CD14-positive monocyte (primary cell): ENCODE data around the gene UGT1A8. TPM values are rescaled to one million over a fixed set of nuclear protein-coding genes. Genes with fewer than 3 reads are reported as not detected.

Source experiments
- DNase-seq, 3 donors: peaks; one replicate each; pipeline ENCODE4 v3.0.0-alpha.2; 2011 to 2022
- H2AFZ ChIP-seq: 2 replicates; pipeline ENCODE4 v1.6.0; 2012; ENCODE audit warnings: mild to moderate bottlenecking, low read depth, low read length, inconsistent platforms; ENCODE audit not compliant: insufficient read depth, poor library complexity, severe bottlenecking
- H3K27ac ChIP-seq, 2 donors: 1 replicate in 1 of 2; 2 replicates in 1 of 2; pipeline ENCODE4 v1.5.1; 2012 to 2013; ENCODE audit warnings: low read length in 2 of 2, control low read depth in 1 of 2, inconsistent platforms in 1 of 2, low read depth in 1 of 2, mild to moderate bottlenecking in 1 of 2
- H3K27me3 ChIP-seq, 2 donors: one replicate each; pipeline versions ENCODE4 v1.6.0 to v1.6.1; 2011 to 2013; ENCODE audit warnings: low read length in 2 of 2; ENCODE audit not compliant: control insufficient read depth in 2 of 2, insufficient read depth in 2 of 2
- H3K36me3 ChIP-seq, 2 donors: replicated peaks in 1 of 2; 1 replicate in 1 of 2; 2 replicates in 1 of 2; pipeline versions ENCODE4 v1.5.1 to v1.6.1; 2012 to 2013; ENCODE audit warnings: low read length in 2 of 2, control low read depth in 1 of 2, inconsistent platforms in 1 of 2, mild to moderate bottlenecking in 1 of 2; ENCODE audit not compliant: insufficient read depth in 2 of 2, control insufficient read depth in 1 of 2
- H3K4me1 ChIP-seq, 2 donors: 1 replicate in 1 of 2; 2 replicates in 1 of 2; pipeline versions ENCODE4 v1.5.1 to v1.6.1; 2012 to 2013; ENCODE audit warnings: low read length in 2 of 2, control low read depth in 1 of 2, inconsistent platforms in 1 of 2, mild to moderate bottlenecking in 1 of 2, moderate library complexity in 1 of 2; ENCODE audit not compliant: insufficient read depth in 2 of 2, control insufficient read depth in 1 of 2
- H3K4me2 ChIP-seq: replicated peaks from 2 replicates; pipeline ENCODE3; 2012; ENCODE audit warnings: low read length, moderate library complexity, mild to moderate bottlenecking; ENCODE audit not compliant: poor library complexity, severe bottlenecking; ENCODE audit errors: extremely low read depth
- H3K4me3 ChIP-seq, 3 experiments: fragments of 200-600 bp in 1 of 3; sonication (generic) in 1 of 3; replicated peaks in 1 of 3; 1 replicate in 2 of 3; 2 replicates in 1 of 3; pipeline ENCODE4 v1.5.1; 2011 to 2013; ENCODE audit warnings: low read length in 3 of 3, mild to moderate bottlenecking in 3 of 3, control low read depth in 2 of 3, low read depth in 2 of 3, inconsistent platforms in 1 of 3, moderate library complexity in 1 of 3
- H3K79me2 ChIP-seq: 2 replicates; pipeline ENCODE4 v1.6.0; 2012; ENCODE audit warnings: mild to moderate bottlenecking, control low read depth, inconsistent platforms, low read length, moderate library complexity; ENCODE audit not compliant: insufficient read depth
- H3K9ac ChIP-seq: 2 replicates; pipeline ENCODE4 v1.6.0; 2017; ENCODE audit warnings: low read length, mild to moderate bottlenecking; ENCODE audit not compliant: insufficient read depth, poor library complexity, severe bottlenecking
- H3K9me3 ChIP-seq, 2 donors: replicated peaks in 1 of 2; 1 replicate in 1 of 2; 2 replicates in 1 of 2; pipeline versions ENCODE4 v1.5.1 to v1.6.1; 2012 to 2013; ENCODE audit warnings: low read length in 2 of 2, control low read depth in 1 of 2; ENCODE audit not compliant: control insufficient read depth in 1 of 2, insufficient read depth in 1 of 2
- H4K20me1 ChIP-seq: 2 replicates; pipeline ENCODE4 v1.6.0; 2012; ENCODE audit warnings: mild to moderate bottlenecking, low read length, control low read depth, moderate library complexity; ENCODE audit not compliant: insufficient read depth
- H3K27ac Mint-ChIP-seq, 7 donors: one replicate each; pipeline ENCODE4 v1.8.0; 2020; ENCODE audit warnings: mild to moderate bottlenecking in 7 of 7, mixed read lengths in 7 of 7, moderate library complexity in 6 of 7, inconsistent platforms in 2 of 7
- H3K27me3 Mint-ChIP-seq, 3 donors: one replicate each; pipeline ENCODE4 v1.8.0; 2021 to 2022; ENCODE audit warnings: low read depth in 3 of 3, mild to moderate bottlenecking in 3 of 3, mixed read lengths in 3 of 3, moderate library complexity in 3 of 3, inconsistent platforms in 1 of 3
- H3K36me3 Mint-ChIP-seq, 2 donors: one replicate each; pipeline ENCODE4 v1.8.0; 2020; ENCODE audit warnings: mixed read lengths in 2 of 2, inconsistent platforms in 1 of 2, mild to moderate bottlenecking in 1 of 2
- H3K4me1 Mint-ChIP-seq: one replicate; pipeline ENCODE4 v1.8.0; 2020; ENCODE audit warnings: mild to moderate bottlenecking, mixed read lengths
- H3K4me3 Mint-ChIP-seq, 2 donors: one replicate each; pipeline ENCODE4 v1.8.0; 2020; ENCODE audit warnings: mild to moderate bottlenecking in 2 of 2, mixed read lengths in 2 of 2, moderate library complexity in 1 of 2
- H3K9me3 Mint-ChIP-seq, 7 donors: one replicate each; pipeline ENCODE4 v1.8.0; 2020 to 2022; ENCODE audit warnings: mixed read lengths in 7 of 7, mild to moderate bottlenecking in 6 of 7, moderate library complexity in 6 of 7, inconsistent platforms in 2 of 7
- WGBS: methylation state at CpG from one replicate; pipeline ENCODE4 v1.1.5; 2013; ENCODE audit warnings: missing lambda C conversion rate; ENCODE audit not compliant: insufficient coverage; 5-methylcytosine and 5-hydroxymethylcytosine counted together
- intact Hi-C, 2 donors: fragments of 100-400 bp; cut with micrococcal nuclease; formaldehyde crosslinking; loops; one replicate each; pipeline versions ENCODE4 v1.15.0 to v1.15.1; 2023
- polyA plus RNA-seq, 3 donors: library from polyadenylated mRNA; depleted of rRNA in 1 of 3; unstranded in 2 of 3; stranded (reverse) in 1 of 3; fragments of 300-500 nt in 2 of 3; fragments of >200 nt in 1 of 3; fragmentation: Illumina TruSeq in 2 of 3; gene quantifications; 1 replicate in 2 of 3; 2 replicates in 1 of 3; pipeline ENCODE4 v1.2.3, GENCODE V29; 2012 to 2021
- TF ChIP-seq, protein P1 (sequence below): fragments of 200-600 bp; IDR thresholded peaks from one replicate; pipeline ENCODE4 v1.8.0; 2022; ENCODE audit warnings: antibody characterized with exemption, mild to moderate bottlenecking

UGT1A8 gene
- polyA plus RNA-seq, 3 donors = not detected

DNA sequence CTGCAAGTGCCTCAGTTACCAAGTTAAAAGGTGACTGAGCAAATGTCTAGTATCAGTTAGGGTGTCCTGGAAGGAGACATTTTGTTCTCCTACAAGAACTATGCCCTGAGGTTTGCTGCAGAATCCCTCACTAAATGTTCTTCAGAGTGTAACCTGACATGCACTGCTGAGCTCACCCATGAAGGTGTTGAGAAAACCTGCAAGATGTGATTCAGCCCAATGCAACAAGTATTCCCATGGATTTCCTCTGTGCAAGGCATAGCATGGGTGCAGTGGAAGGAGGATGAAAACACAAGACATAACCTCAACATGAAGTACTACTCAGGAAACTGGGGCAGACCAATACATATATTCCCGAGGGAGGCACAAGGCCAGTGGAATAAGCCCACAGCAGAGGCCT is 15.4 kb upstream of the UGT1A8 start:
- Histone ChIP-seq H3K27ac (no peak overlapping the region), H3K9ac (no peak overlapping the region), H4K20me1 (no peaks in the 10 kb centered on the region), H3K79me2 (no peaks in the 10 kb centered on the region), H3K4me1 (no peaks in the 10 kb centered on the region), H3K9me3 (peaks cover 0 to 4% of the 10 kb centered on the region in 2 donors), H3K36me3 (no peaks in the 10 kb centered on the region), H2AFZ (no peak overlapping the region), H3K27me3 (no peaks in the 10 kb centered on the region), H3K4me3 (no peak overlapping the region), H3K4me2 (no peak overlapping the region)
- Mint-ChIP-seq H3K9me3 (peaks cover 5 to 12% (median 8%) of the 10 kb centered on the region in 7 donors), H3K4me1 (no peaks in the 10 kb centered on the region), H3K27ac (no peak overlapping the region), H3K4me3 (no peak overlapping the region), H3K36me3 (no peaks in the 10 kb centered on the region), H3K27me3 (peaks cover 2 to 7% (median 5%) of the 10 kb centered on the region in 3 donors)
- TF ChIP-seq, protein P1, sequence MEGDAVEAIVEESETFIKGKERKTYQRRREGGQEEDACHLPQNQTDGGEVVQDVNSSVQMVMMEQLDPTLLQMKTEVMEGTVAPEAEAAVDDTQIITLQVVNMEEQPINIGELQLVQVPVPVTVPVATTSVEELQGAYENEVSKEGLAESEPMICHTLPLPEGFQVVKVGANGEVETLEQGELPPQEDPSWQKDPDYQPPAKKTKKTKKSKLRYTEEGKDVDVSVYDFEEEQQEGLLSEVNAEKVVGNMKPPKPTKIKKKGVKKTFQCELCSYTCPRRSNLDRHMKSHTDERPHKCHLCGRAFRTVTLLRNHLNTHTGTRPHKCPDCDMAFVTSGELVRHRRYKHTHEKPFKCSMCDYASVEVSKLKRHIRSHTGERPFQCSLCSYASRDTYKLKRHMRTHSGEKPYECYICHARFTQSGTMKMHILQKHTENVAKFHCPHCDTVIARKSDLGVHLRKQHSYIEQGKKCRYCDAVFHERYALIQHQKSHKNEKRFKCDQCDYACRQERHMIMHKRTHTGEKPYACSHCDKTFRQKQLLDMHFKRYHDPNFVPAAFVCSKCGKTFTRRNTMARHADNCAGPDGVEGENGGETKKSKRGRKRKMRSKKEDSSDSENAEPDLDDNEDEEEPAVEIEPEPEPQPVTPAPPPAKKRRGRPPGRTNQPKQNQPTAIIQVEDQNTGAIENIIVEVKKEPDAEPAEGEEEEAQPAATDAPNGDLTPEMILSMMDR = no peak
- intact Hi-C loops = no loop called here
- WGBS = 100% methylated on average over 1 of the region's 1 CpG
- DNase-seq = no peak

DNA sequence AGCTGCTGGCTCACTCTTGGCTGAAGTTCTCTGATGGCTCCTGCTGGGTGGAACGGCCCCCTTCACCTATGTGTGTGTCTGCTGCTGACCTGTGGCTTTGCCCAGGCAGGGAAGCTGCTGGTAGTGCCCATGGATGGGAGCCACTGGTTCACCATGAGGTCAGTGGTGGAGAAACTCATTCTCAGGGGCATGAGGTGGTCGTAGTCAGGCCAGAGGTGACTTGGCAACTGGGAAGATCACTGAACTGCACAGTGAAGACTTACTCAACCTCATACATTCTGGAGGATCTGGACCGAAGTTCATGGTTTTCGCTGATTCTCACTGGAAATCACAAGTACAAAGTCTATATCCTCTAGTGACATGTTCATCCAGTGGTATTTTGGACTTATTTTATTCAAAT is 13.9 kb upstream of the UGT1A8 start:
- Histone ChIP-seq H3K27me3 (no peaks in the 10 kb centered on the region), H4K20me1 (no peaks in the 10 kb centered on the region), H2AFZ (no peak overlapping the region), H3K9ac (no peak overlapping the region), H3K4me1 (no peaks in the 10 kb centered on the region), H3K27ac (no peak overlapping the region), H3K36me3 (no peaks in the 10 kb centered on the region), H3K79me2 (no peaks in the 10 kb centered on the region), H3K4me3 (no peak overlapping the region), H3K9me3 (peaks cover 0 to 4% of the 10 kb centered on the region in 2 donors), H3K4me2 (no peak overlapping the region)
- TF ChIP-seq, protein P1 = no peak
- 83% methylated on average over 1 of the region's 4 CpGs for WGBS
- Mint-ChIP-seq H3K27ac (no peak overlapping the region), H3K36me3 (no peaks in the 10 kb centered on the region), H3K27me3 (peaks cover 2 to 5% (median 5%) of the 10 kb centered on the region in 3 donors), H3K4me3 (no peak overlapping the region), H3K9me3 (peaks cover 5 to 16% (median 11%) of the 10 kb centered on the region in 7 donors), H3K4me1 (no peaks in the 10 kb centered on the region)
- intact Hi-C loops = no loop called here
- no peak for DNase-seq
